Tibial nerve (tissue), 4 donors: ENCODE measurements around the gene YOD1. TPM values are rescaled to one million over a fixed set of nuclear protein-coding genes. Genes with fewer than 3 reads are reported as not detected.

ENCODE experiments used
- DNase-seq, 2 donors: peaks; one replicate each; pipeline ENCODE4 v3.0.0-alpha.2; 2019; ENCODE audit warnings: low spot score in 2 of 2
- H3K27ac ChIP-seq, 4 donors: fragments of 200-600 bp; sonication (generic) in 3 of 4; one replicate each; pipeline ENCODE4 v1.5.1; 2017 to 2019; ENCODE audit warnings: mild to moderate bottlenecking in 1 of 4
- H3K27me3 ChIP-seq, 2 donors: fragments of 200-600 bp; sonication (generic) in 1 of 2; one replicate each; pipeline versions ENCODE4 v1.5.1 to v1.6.0; 2017 to 2019
- H3K36me3 ChIP-seq, 3 donors: fragments of 200-600 bp; sonication (generic); one replicate each; pipeline ENCODE4 v1.5.1; 2018 to 2019
- H3K4me1 ChIP-seq, 4 donors: fragments of 200-600 bp; sonication (generic) in 3 of 4; one replicate each; pipeline ENCODE4 v1.5.1; 2017 to 2019
- H3K4me3 ChIP-seq, 4 donors: fragments of 200-600 bp; sonication (generic) in 3 of 4; one replicate each; pipeline ENCODE4 v1.5.1; 2017 to 2019; ENCODE audit warnings: mild to moderate bottlenecking in 1 of 4, moderate library complexity in 1 of 4
- H3K9me3 ChIP-seq, 4 donors: fragments of 200-600 bp; sonication (generic) in 3 of 4; one replicate each; pipeline ENCODE4 v1.5.1; 2017 to 2019
- EP300 ChIP-seq, 2 donors: sonication (generic); formaldehyde crosslinking; IDR thresholded peaks; one replicate each; pipeline ENCODE4 v1.6.1; 2017; ENCODE audit warnings: antibody characterized with exemption in 2 of 2, mild to moderate bottlenecking in 1 of 2
- POLR2A ChIP-seq, 2 donors: fragments of 450-650 bp; IDR thresholded peaks; one replicate each; pipeline ENCODE4 v1.6.1; 2017; ENCODE audit warnings: antibody characterized with exemption in 2 of 2, mild to moderate bottlenecking in 2 of 2, moderate library complexity in 2 of 2
- WGBS, 2 donors: methylation state at CpG; one replicate each; pipeline ENCODE4 v1.1.5; 2018; 5-methylcytosine and 5-hydroxymethylcytosine counted together
- total RNA-seq, 4 donors: library from RNA; depleted of rRNA; stranded (reverse); fragments of >200 nt; gene quantifications; one replicate each; pipeline ENCODE4 v1.1.0, GENCODE V29; 2016
- TF ChIP-seq, protein P1 (sequence below), 5 experiments: fragments of 200-600 bp in 3 of 5; fragments of 450-650 bp in 2 of 5; sonication (generic) in 3 of 5; IDR thresholded peaks; one replicate each; pipeline ENCODE4 v1.5.1; 2016 to 2019; ENCODE audit warnings: antibody characterized with exemption in 5 of 5, mild to moderate bottlenecking in 3 of 5, moderate library complexity in 2 of 5

YOD1 gene
- total RNA-seq, 4 donors from 2014 or later = 6.9 to 11.8 (median 10.7) TPM

DNA sequence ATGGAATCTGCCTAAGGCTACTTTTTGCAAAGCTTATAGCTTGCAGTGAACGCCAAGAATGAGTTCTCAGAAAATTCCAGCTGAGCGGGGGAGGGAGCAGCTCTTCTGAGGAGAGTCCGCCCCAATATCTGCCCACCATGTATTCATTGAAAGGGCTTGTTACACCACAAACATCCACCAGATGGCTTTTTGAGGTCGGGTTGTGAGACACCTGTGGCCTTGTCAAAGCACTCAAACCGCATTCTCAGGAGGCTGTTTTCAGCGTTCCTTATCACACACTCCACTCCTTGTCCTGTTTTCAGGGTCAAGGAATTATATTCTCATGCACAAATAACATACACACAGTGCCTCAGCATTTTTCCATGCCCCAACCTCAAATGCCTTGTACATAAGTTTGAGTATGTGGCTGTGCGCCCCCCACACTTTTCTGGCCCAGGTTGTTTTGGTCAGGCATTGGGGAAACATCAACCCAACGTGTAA is 33.7 kb upstream of the YOD1 start:
- 22 to 26% methylated on average over 8 of the region's 8 CpGs for WGBS, 2 donors
- Histone ChIP-seq H3K27ac (no peak overlapping the region), H3K4me3 (no peak overlapping the region), H3K4me1 (peaks cover 0 to 8% (median 2%) of the 10 kb centered on the region in 4 donors), H3K27me3 (no peaks in the 10 kb centered on the region), H3K36me3 (peaks cover 0 to 7% (median 0%) of the 10 kb centered on the region in 3 donors), H3K9me3 (no peaks in the 10 kb centered on the region)
- TF ChIP-seq, protein P1, sequence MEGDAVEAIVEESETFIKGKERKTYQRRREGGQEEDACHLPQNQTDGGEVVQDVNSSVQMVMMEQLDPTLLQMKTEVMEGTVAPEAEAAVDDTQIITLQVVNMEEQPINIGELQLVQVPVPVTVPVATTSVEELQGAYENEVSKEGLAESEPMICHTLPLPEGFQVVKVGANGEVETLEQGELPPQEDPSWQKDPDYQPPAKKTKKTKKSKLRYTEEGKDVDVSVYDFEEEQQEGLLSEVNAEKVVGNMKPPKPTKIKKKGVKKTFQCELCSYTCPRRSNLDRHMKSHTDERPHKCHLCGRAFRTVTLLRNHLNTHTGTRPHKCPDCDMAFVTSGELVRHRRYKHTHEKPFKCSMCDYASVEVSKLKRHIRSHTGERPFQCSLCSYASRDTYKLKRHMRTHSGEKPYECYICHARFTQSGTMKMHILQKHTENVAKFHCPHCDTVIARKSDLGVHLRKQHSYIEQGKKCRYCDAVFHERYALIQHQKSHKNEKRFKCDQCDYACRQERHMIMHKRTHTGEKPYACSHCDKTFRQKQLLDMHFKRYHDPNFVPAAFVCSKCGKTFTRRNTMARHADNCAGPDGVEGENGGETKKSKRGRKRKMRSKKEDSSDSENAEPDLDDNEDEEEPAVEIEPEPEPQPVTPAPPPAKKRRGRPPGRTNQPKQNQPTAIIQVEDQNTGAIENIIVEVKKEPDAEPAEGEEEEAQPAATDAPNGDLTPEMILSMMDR (IDR thresholded peaks at IDR 0.05) = peak; percentile 43 to 68 (median 60)
- TF ChIP-seq POLR2A (IDR thresholded peaks at IDR 0.05) = no peak
- DNase-seq = peak in 1 of 2 donors; percentile 64

DNA sequence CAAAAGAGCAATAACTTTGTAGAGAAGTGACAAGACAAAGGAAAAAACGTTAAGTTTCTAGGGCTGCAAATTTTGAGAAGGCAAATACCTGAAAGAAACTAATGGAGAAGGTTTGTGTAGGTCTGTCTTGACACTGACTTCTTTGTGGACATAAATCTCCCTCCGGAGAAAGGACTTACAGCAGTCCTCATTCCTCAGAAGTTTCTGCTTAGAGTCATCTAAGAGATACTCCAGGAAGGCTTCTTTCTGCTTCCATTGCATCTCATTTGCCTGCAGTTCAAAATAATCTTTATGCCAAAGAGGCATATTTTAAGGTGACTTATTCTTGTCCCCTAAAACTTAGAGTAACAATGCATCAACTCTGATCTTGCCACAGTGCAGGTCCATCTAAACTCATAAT is 33.2 kb upstream of the YOD1 start:
- TF ChIP-seq EP300 (IDR thresholded peaks at IDR 0.05) (no peak), POLR2A (IDR thresholded peaks at IDR 0.05) (no peak)
- TF ChIP-seq, protein P1 (IDR thresholded peaks at IDR 0.05) = no peak
- no peak overlapping the region for H3K27ac ChIP-seq

DNA sequence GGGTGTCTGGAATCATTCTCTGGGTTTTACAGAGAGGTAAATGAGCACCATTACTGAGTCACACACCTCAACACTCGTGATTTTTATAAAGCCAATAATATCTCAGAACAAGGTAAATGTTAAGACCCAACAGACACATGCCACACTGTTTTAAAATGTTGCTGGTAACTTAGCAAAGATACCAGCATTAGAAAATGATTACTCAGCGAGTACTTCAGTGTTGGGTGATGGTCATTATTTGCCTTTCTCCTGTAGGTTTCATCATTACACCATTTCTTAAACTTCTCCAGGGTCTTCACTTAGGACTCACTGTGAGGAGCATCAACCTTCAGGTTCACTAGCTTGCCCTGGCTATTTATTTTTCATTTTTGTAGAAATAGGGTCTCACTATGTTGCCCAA is 30.8 kb upstream of the YOD1 start:
- DNase-seq = no peak
- no peaks in the 10 kb centered on the region for H3K9me3 ChIP-seq
- WGBS, 2 donors = 81 to 84% methylated on average over 2 of the region's 2 CpGs
- no peaks in the 10 kb centered on the region for H3K27me3 ChIP-seq
- no peak overlapping the region for H3K27ac ChIP-seq
- TF ChIP-seq, protein P1 (IDR thresholded peaks at IDR 0.05) = no peak
- TF ChIP-seq POLR2A (IDR thresholded peaks at IDR 0.05) (no peak), EP300 (IDR thresholded peaks at IDR 0.05) (no peak)
- H3K4me3 ChIP-seq = no peak overlapping the region
- H3K36me3 ChIP-seq = peaks cover 0 to 18% (median 0%) of the 10 kb centered on the region in 3 donors
- peaks cover 0 to 9% (median 4%) of the 10 kb centered on the region in 4 donors for H3K4me1 ChIP-seq

More for the DNA sequence above, 33.2 kb upstream of the YOD1 start:
- Histone ChIP-seq H3K4me1 (peaks cover 0 to 8% (median 2%) of the 10 kb centered on the region in 4 donors), H3K4me3 (no peak overlapping the region), H3K36me3 (peaks cover 0 to 12% (median 0%) of the 10 kb centered on the region in 3 donors), H3K9me3 (no peaks in the 10 kb centered on the region), H3K27me3 (no peaks in the 10 kb centered on the region)
- no peak for DNase-seq
- WGBS, 2 donors = 52 to 55% methylated on average over 2 of the region's 2 CpGs

DNA sequence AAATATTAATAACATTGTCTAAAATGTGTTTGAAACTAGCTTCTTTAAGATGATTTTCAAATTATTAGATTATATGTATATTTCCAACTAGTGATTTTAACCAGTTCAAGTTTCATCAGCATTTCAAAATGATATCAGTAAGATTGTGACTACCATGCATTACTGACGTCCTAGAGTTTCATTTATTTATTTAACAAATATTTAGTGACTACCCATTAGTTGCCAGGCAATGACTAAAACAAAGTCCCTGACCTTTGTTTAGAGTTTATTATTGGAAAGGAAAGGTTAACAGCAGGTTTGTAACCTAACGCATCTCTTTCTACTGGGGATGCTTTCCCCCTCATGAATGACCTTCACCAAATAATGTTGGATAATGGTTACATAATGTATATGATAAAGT is 30.1 kb upstream of the YOD1 start:
- no peak for DNase-seq
- Histone ChIP-seq H3K4me3 (no peak overlapping the region), H3K4me1 (peaks cover 0 to 9% (median 4%) of the 10 kb centered on the region in 4 donors), H3K9me3 (no peaks in the 10 kb centered on the region), H3K36me3 (peaks cover 0 to 18% (median 0%) of the 10 kb centered on the region in 3 donors), H3K27ac (no peak overlapping the region), H3K27me3 (no peaks in the 10 kb centered on the region)
- no peak for TF ChIP-seq POLR2A (IDR thresholded peaks at IDR 0.05)
- TF ChIP-seq, protein P1 (IDR thresholded peaks at IDR 0.05) = no peak
- no peak for TF ChIP-seq EP300 (IDR thresholded peaks at IDR 0.05)
- WGBS, 2 donors = 63 to 64% methylated on average over 2 of the region's 2 CpGs

DNA sequence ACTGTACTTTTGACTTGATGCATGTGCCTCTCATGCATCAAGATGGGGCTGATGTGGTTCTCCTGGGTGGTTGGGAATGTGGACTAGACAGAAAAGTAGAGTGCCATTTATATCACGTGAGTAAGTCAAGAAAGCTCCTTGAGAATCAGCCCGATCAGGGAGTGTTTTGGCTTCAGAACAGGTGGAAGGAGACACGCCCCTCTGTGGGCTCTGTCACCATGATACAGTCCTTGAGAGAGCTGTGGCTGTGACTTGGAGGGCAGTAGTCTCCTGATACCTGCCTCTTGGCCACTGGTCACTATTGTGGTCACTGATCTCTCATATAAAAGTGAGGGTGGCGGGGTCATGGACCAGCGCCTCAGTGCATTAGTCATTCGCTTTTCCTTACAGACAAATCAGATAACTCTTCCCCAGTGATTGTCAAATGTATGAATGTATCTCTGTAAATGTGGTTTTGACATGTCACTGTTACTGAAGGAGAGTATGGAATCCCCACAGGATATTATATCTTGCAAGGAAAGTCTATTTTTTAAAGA is 28.8 kb upstream of the YOD1 start:
- DNase-seq = no peak
- Histone ChIP-seq H3K4me3 (no peak overlapping the region), H3K27ac (no peak overlapping the region), H3K4me1 (peaks cover 0 to 9% (median 3%) of the 10 kb centered on the region in 4 donors), H3K36me3 (peaks cover 0 to 18% (median 0%) of the 10 kb centered on the region in 3 donors), H3K9me3 (no peaks in the 10 kb centered on the region), H3K27me3 (no peaks in the 10 kb centered on the region)
- WGBS, 2 donors = 91 to 92% methylated on average over 6 of the region's 6 CpGs
- TF ChIP-seq, protein P1 (IDR thresholded peaks at IDR 0.05) = no peak
- TF ChIP-seq EP300 (IDR thresholded peaks at IDR 0.05) (no peak), POLR2A (IDR thresholded peaks at IDR 0.05) (no peak)
